ENCODE results near the gene KCNC1. TPM values are rescaled to one million over a fixed set of nuclear protein-coding genes. Genes with fewer than 3 reads are reported as not detected.

The KCNC1 gene
- total and polyA plus RNA-seq, 9 of the 15 experiments (the other 6 are each of a cell fraction or from before 2014, with no cell fraction given): 0.05 to 0.08 TPM; not detected in 7

- Histone ChIP-seq H3K79me2 (ENCODE audit: control insufficient read depth, insufficient read depth, low read length) (no peaks in the 10 kb centered on the region), H3K4me2 (ENCODE audit: insufficient read depth, low read length) (no peak overlapping the region), H3K27me3 (ENCODE audit: control insufficient read depth in 2 of 2, insufficient read depth in 2 of 2, low read length in 2 of 2) (peaks cover 22 to 65% of the 10 kb centered on the region in 2 experiments; a peak in 4 of 5 replicates), H3K4me3 (no peak overlapping the region), H2AFZ (ENCODE audit: low read depth, low read length) (no peak overlapping the region), H3K4me1 (replicated peaks in 1 of 2; ENCODE audit: control insufficient read depth in 2 of 2, insufficient read depth in 2 of 2, low read length in 2 of 2) (peaks cover 1 to 3% of the 10 kb centered on the region in 2 experiments; a peak in 1 of 5 replicates), H4K20me1 (replicated peaks; ENCODE audit: control insufficient read depth, insufficient read depth, low read length) (peaks cover 11% of the 10 kb centered on the region; the same call in 1 of the 2 replicates), H3K36me3 (ENCODE audit: control insufficient read depth, insufficient read depth, low read length) (no peaks in the 10 kb centered on the region), H3K9me3 (replicated peaks; ENCODE audit: control insufficient read depth, insufficient read depth, low read depth, low read length) (no peaks in the 10 kb centered on the region), H3K9ac (ENCODE audit: insufficient read depth in 1 of 2, low read depth in 2 of 2, low read length in 2 of 2) (no peak overlapping the region), H3K9me1 (ENCODE audit: control insufficient read depth, insufficient read depth, low read length) (no peaks in the 10 kb centered on the region), H3K27ac (ENCODE audit: extremely low read depth, low read depth, low read length) (no peak overlapping the region)
- FAIRE-seq (no peak), ATAC-seq (no peak), DNase-seq (ENCODE audit: extremely low read depth in 1 of 4, low spot score in 3 of 4) (no peak)
- CTCF ChIA-PET (ENCODE audit: low intra/inter-chr PET ratio): no interaction called here
- in situ Hi-C loops (cut with MboI) (no loop called here), intact Hi-C loops (cut with micrococcal nuclease) (no loop called here)
- POLR2A ChIA-PET: no interaction called here
- WGBS (ENCODE audit: insufficient coverage, low coverage, missing lambda C conversion rate): 2% methylated on average over 12 of the region's 12 CpGs
- no TSS peak for BruUV-seq (replicated peaks)
- TF ChIP-seq CEBPG (CRISPR knock-in tag; IDR thresholded peaks at IDR 0.05) (no peak), CEBPG (tag; conservative IDR thresholded peaks at IDR 0.05 in 1 of 2, IDR thresholded peaks at IDR 0.05 in 1 of 2) (no peak), DEAF1 (CRISPR knock-in tag; IDR thresholded peaks at IDR 0.05) (no peak), CREB5 (CRISPR knock-in tag; IDR thresholded peaks at IDR 0.05) (no peak), NR2C2 (CRISPR knock-in tag; IDR thresholded peaks at IDR 0.05) (no peak), NR2C2 (tag; IDR thresholded peaks at IDR 0.05) (no peak), HINFP (tag; conservative IDR thresholded peaks at IDR 0.05; ENCODE audit: low read depth) (no peak), ZC3H8 (IDR thresholded peaks at IDR 0.05) (no peak), ZNF24 (IDR thresholded peaks at IDR 0.05) (no peak), SPI1 (IDR thresholded peaks at IDR 0.05; ENCODE audit: borderline replicate concordance, low read depth, low read length) (no peak), PREB (CRISPR knock-in tag; IDR thresholded peaks at IDR 0.05) (no peak), ZNF121 (CRISPR knock-in tag; conservative IDR thresholded peaks at IDR 0.05) (no peak), TFE3 (CRISPR knock-in tag; IDR thresholded peaks at IDR 0.05) (no peak), ASH1L (IDR thresholded peaks at IDR 0.05; ENCODE audit: borderline replicate concordance, low read depth, partially characterized antibody) (no peak), ZNF436 (CRISPR knock-in tag; IDR thresholded peaks at IDR 0.05) (no peak), PHF21A (IDR thresholded peaks at IDR 0.05; ENCODE audit: borderline replicate concordance, low read depth) (no peak), ZNF561 (CRISPR knock-in tag; conservative IDR thresholded peaks at IDR 0.05) (no peak)
Measured at GRCh38 chr11:17782145-17782544, 47.6 kb downstream of the KCNC1 start.

Data from K562 (cell line).